Nephron progenitor cell (in vitro differentiated cells): Measurements from ENCODE around the gene MIA2.
"Not testable (repeated sequence)": the region's sequence is repeated elsewhere in the genome, so short reads cannot be mapped to it uniquely, and the experiment has no call there.

Experiments
- DNase-seq: peaks from one replicate; pipeline ENCODE4 v3.0.0; 2021
- H3K27ac Mint-ChIP-seq: 2 replicates; pipeline ENCODE4 v1.8.0; 2021; ENCODE audit warnings: mild to moderate bottlenecking, moderate library complexity, mixed read lengths
- H3K27me3 Mint-ChIP-seq: 2 replicates; pipeline ENCODE4 v1.8.0; 2021; ENCODE audit warnings: mild to moderate bottlenecking, low read depth, mixed read lengths; ENCODE audit not compliant: poor library complexity
- H3K36me3 Mint-ChIP-seq: 2 replicates; pipeline ENCODE4 v1.8.0; 2021; ENCODE audit warnings: low read depth, mixed read lengths
- H3K4me1 Mint-ChIP-seq: 2 replicates; pipeline ENCODE4 v1.8.0; 2021; ENCODE audit warnings: mixed read lengths
- H3K4me3 Mint-ChIP-seq: 2 replicates; pipeline ENCODE4 v1.8.0; 2021; ENCODE audit warnings: mild to moderate bottlenecking, moderate library complexity, mixed read lengths
- H3K9me3 Mint-ChIP-seq: 2 replicates; pipeline ENCODE4 v1.8.0; 2021; ENCODE audit warnings: mild to moderate bottlenecking, moderate library complexity, mixed read lengths
- TF ChIP-seq, protein P1 (sequence below): fragments of 200-600 bp; sonication (generic); IDR thresholded peaks from 2 replicates; pipeline ENCODE4 v1.5.0; 2021; ENCODE audit warnings: antibody characterized with exemption

The MIA2 gene

DNA sequence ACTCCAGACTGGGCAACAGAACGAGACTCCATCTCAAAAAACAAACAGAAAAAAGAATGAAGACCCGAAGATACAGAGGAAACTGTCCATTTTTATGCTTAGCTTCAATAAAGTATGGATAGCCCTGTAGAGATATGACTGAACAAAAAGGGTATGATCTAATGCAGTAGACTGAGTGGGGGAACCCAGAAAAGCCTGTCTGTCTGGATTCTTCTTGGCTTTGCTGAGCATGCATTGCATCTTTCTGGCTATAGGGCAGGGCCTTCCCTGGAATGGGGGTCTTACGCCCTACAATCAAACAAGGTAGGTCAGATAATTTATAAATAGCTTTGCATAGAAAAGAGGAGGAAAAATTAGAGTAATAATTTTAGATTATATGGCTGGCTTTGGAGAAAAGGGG, 10.1 kb downstream of the MIA2 start:
- H3K27me3 Mint-ChIP-seq = peaks cover 3% of the 10 kb centered on the region
- H3K4me1 Mint-ChIP-seq = no peaks in the 10 kb centered on the region
- H3K27ac Mint-ChIP-seq = no peak overlapping the region
- TF ChIP-seq, protein P1, sequence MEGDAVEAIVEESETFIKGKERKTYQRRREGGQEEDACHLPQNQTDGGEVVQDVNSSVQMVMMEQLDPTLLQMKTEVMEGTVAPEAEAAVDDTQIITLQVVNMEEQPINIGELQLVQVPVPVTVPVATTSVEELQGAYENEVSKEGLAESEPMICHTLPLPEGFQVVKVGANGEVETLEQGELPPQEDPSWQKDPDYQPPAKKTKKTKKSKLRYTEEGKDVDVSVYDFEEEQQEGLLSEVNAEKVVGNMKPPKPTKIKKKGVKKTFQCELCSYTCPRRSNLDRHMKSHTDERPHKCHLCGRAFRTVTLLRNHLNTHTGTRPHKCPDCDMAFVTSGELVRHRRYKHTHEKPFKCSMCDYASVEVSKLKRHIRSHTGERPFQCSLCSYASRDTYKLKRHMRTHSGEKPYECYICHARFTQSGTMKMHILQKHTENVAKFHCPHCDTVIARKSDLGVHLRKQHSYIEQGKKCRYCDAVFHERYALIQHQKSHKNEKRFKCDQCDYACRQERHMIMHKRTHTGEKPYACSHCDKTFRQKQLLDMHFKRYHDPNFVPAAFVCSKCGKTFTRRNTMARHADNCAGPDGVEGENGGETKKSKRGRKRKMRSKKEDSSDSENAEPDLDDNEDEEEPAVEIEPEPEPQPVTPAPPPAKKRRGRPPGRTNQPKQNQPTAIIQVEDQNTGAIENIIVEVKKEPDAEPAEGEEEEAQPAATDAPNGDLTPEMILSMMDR = no peak
- H3K36me3 Mint-ChIP-seq = no peaks in the 10 kb centered on the region
- H3K9me3 Mint-ChIP-seq = no peaks in the 10 kb centered on the region
- no peak for DNase-seq
- no peak overlapping the region for H3K4me3 Mint-ChIP-seq

DNA sequence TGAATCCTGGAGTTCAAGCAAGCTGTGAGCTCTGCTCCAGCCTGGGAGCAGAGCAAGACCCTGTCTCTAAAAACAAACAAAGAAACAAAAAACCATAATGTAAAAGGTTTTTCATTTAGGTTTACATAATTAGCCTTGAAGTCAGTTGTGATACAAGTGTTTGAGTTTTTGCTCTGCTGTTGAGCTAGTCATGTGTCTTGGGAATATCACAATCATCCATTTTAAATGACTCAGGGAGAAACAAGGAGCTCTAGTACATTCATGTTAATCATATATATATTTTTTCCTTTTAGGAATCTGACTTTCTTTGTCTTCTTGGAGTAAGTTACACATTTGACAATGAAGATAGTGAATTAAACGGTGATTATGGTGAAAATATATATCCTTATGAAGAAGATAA, 12.9 kb downstream of the MIA2 start:
- TF ChIP-seq, protein P1 = no peak
- Mint-ChIP-seq H3K4me1 (no peaks in the 10 kb centered on the region), H3K27ac (no peak overlapping the region), H3K27me3 (peaks cover 3% of the 10 kb centered on the region), H3K4me3 (no peak overlapping the region), H3K36me3 (no peaks in the 10 kb centered on the region), H3K9me3 (no peaks in the 10 kb centered on the region)
- no peak for DNase-seq

DNA sequence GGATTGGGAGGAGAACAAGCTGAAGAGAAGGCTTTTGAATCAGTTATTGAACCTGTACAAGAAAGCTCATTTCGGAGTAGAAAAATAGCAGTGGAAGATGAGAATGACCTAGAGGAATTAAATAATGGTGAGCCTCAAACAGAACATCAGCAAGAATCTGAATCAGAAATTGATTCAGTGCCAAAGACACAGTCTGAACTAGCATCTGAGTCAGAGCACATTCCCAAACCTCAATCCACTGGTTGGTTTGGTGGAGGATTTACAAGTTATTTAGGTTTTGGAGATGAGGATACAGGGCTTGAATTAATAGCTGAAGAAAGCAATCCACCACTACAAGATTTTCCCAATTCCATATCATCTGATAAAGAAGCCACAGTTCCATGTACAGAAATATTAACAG, 13.5 kb downstream of the MIA2 start:
- TF ChIP-seq, protein P1 = no peak
- DNase-seq = no peak
- Mint-ChIP-seq H3K27me3 (peaks cover 3% of the 10 kb centered on the region), H3K9me3 (peaks cover 4% of the 10 kb centered on the region), H3K27ac (no peak overlapping the region), H3K36me3 (no peaks in the 10 kb centered on the region), H3K4me1 (no peaks in the 10 kb centered on the region), H3K4me3 (no peak overlapping the region)

DNA sequence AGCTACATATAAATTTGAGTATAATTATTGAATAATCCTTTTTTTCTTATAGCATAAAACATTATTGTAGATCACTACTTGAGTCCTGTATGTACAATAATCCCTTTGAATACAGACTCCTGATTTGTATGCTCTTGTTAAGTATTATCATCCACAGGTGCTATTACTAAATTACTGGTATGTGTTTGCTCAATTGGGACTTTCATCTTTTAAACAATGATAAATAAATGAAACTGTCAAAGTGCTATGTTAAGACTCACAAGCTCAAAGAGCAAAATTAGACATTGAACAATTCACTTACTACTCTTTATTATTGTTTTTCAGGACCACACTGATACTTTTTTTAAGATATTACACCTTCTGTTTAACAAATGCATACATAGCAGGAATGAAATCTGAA, 17.8 kb downstream of the MIA2 start:
- TF ChIP-seq, protein P1 = no peak
- H3K27ac Mint-ChIP-seq = no peak overlapping the region
- peaks cover 7% of the 10 kb centered on the region for H3K9me3 Mint-ChIP-seq
- peaks cover 3% of the 10 kb centered on the region for H3K27me3 Mint-ChIP-seq
- H3K4me1 Mint-ChIP-seq = no peaks in the 10 kb centered on the region
- no peak for DNase-seq
- no peaks in the 10 kb centered on the region for H3K36me3 Mint-ChIP-seq
- H3K4me3 Mint-ChIP-seq = no peak overlapping the region

DNA sequence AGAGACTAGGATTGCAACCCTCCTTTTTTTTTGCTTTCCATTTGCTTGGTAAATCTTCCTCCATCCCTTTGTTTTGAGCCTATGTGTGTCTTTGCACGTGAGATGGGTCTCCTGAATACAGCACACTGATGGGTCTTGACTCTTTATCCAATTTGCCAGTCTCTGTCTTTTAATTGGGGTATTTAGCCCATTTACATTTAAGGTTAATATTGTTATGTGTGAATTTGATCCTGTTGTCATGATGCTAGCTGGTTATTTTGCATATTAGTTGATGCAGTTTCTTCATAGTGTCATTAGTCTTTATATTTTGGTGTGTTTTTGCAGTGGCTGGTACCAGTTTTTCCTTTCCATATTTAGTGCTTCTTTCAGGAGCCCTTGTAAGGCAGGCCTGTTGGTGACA, 23.7 kb downstream of the MIA2 start:
- DNase-seq, H3K4me3 Mint-ChIP-seq, H3K27ac Mint-ChIP-seq, H3K27me3 Mint-ChIP-seq, H3K4me1 Mint-ChIP-seq, H3K36me3 Mint-ChIP-seq: not testable (repeated sequence)
- peaks cover 40% of the 10 kb centered on the region for H3K9me3 Mint-ChIP-seq

DNA sequence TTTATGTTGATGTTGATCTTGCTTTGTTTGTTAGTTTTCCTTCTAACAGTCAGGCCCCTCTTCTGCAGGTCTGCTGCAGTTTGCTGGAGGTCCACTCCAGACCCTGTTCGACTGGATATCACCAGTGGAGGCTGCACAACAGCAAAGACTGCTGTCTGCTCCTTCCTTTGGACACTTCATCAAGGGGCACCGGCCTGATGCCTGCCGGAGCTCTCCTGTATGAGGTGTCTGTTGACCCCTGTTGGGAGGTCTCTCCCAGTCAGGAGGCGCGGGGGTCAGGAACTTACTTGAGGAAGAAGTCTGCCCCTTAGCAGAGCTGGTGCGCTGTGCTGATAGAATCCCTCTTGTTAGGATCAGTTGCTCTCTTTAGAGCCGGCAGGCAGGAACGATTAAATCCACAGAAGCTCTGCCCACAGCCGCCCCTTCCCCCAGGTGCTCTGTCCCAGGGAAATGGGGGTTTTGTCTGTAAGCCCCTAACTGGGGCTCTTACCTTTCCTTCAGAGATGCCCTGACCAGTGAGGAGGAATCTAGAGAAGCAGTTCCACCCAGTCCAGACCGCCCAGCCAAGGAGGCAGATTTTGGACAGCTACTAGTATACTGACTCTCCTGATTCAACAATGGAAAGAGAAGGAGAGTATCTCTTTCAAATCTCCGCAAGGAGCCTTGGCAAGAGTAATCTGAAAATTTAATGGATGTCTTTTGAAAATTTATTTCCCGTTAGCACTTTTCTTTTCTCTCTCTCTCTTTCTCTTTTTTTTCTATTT, 25.2 kb downstream of the MIA2 start:
- peak; percentile 3 for DNase-seq
- Mint-ChIP-seq H3K4me3 (no peak overlapping the region), H3K4me1 (no peaks in the 10 kb centered on the region), H3K27me3 (peaks cover 4% of the 10 kb centered on the region), H3K27ac (no peak overlapping the region), H3K9me3 (peaks cover 52% of the 10 kb centered on the region), H3K36me3 (no peaks in the 10 kb centered on the region)
- TF ChIP-seq, protein P1 = no peak

DNA sequence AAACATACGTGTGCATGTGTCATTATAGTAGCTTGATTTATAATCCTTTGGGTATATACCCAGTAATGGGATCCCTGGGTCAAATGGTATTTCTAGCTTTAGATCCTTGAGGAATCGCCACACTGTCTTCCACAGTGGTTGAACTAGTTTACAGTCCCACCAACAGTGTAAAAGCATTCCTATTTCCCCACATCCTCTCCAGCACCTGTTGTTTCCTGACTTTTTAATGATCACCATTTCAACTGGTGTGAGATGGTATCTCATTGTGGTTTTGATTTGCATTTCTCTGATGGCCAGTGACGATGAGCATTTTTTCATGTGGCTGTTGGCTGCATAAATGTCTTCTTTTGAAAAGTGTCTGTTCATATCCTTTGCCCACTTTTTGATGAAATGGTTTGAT, 26.4 kb downstream of the MIA2 start:
- H3K4me3 Mint-ChIP-seq, H3K4me1 Mint-ChIP-seq, H3K27me3 Mint-ChIP-seq, H3K36me3 Mint-ChIP-seq, H3K27ac Mint-ChIP-seq, DNase-seq: not testable (repeated sequence)
- H3K9me3 Mint-ChIP-seq = peaks cover 52% of the 10 kb centered on the region

DNA sequence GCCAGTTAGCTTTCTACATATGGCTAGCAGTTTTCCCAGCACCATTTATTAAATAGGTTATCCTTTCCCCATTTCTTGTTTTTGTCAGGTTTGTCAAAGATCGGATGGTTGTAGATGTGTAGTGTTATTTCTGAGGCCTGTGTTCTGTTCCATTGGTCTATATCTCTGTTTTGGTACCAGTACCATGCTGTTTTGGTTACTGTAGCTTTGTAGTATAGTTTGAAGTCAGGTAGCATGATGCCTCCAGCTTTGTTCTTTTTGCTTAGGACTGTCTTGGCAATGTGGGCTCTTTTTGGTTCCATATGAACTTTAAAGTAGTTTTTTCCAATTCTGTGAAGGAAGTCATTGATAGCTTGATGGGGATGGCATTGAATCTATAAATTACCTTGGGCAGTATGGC, 28.5 kb downstream of the MIA2 start:
- not testable (repeated sequence) for H3K27ac Mint-ChIP-seq, H3K4me3 Mint-ChIP-seq, H3K27me3 Mint-ChIP-seq, H3K36me3 Mint-ChIP-seq, DNase-seq
- H3K9me3 Mint-ChIP-seq = peaks cover 45% of the 10 kb centered on the region
- H3K4me1 Mint-ChIP-seq = peaks cover 17% of the 10 kb centered on the region
